ENCODE data around the gene SOX1. TPM values are rescaled to one million over a fixed set of nuclear protein-coding genes. Genes with fewer than 3 reads are reported as not detected.

The SOX1 gene
- total and polyA plus RNA-seq, 2 experiments from 2014 or later = not detected

GRCh38 chr13:112097770-112098169, 30.8 kb downstream of the SOX1 start:
- Histone ChIP-seq H4K20me1 (ENCODE audit: insufficient read depth) (no peaks in the 10 kb centered on the region), H3F3A (ENCODE audit: insufficient read depth) (no peaks in the 10 kb centered on the region), H3K9me2 (ENCODE audit: insufficient read depth) (no peaks in the 10 kb centered on the region), H3K4me1 (ENCODE audit: insufficient read depth) (no peaks in the 10 kb centered on the region), H3K79me2 (ENCODE audit: insufficient read depth) (no peaks in the 10 kb centered on the region), H3K27me3 (replicated peaks; ENCODE audit: insufficient read depth) (no peaks in the 10 kb centered on the region), H3K9me3 (ENCODE audit: low read depth) (no peaks in the 10 kb centered on the region), H3K36me3 (ENCODE audit: low read depth) (no peaks in the 10 kb centered on the region), H3K27ac (no peak overlapping the region), H3K4me3 (no peak overlapping the region), H3K4me2 (ENCODE audit: unreplicated experiment) (no peak overlapping the region), H3K9ac (no peak overlapping the region), H2AFZ (no peak overlapping the region)
- WGBS, 2 experiments (ENCODE audit: low coverage in 1 of 2, low lambda C conversion rate in 2 of 2, missing lambda C conversion rate in 2 of 2) = 23 to 27% methylated on average over 10 of the region's 10 CpGs
- TF ChIP-seq EZH2phosphoT487 (IDR thresholded peaks at IDR 0.05; ENCODE audit: insufficient read depth, low read depth) (no peak), EZH2 (IDR thresholded peaks at IDR 0.05; ENCODE audit: insufficient read depth, poor library complexity, severe bottlenecking) (no peak)
- DNase-seq = no peak
- in situ Hi-C loops (cut with MboI) = no loop called here

- 22 to 24% methylated on average over 9 of the region's 9 CpGs for WGBS, 2 experiments (ENCODE audit: low coverage in 1 of 2, low lambda C conversion rate in 2 of 2, missing lambda C conversion rate in 2 of 2)
- Histone ChIP-seq H3K9ac (no peak overlapping the region), H3K27ac (no peak overlapping the region), H3K4me3 (no peak overlapping the region), H3K4me2 (ENCODE audit: unreplicated experiment) (no peak overlapping the region), H3K9me3 (ENCODE audit: low read depth) (no peaks in the 10 kb centered on the region), H3F3A (ENCODE audit: insufficient read depth) (no peaks in the 10 kb centered on the region), H3K9me2 (ENCODE audit: insufficient read depth) (no peaks in the 10 kb centered on the region), H3K36me3 (ENCODE audit: low read depth) (no peaks in the 10 kb centered on the region), H4K20me1 (ENCODE audit: insufficient read depth) (no peaks in the 10 kb centered on the region), H2AFZ (no peak overlapping the region), H3K4me1 (ENCODE audit: insufficient read depth) (no peaks in the 10 kb centered on the region), H3K27me3 (replicated peaks; ENCODE audit: insufficient read depth) (no peaks in the 10 kb centered on the region), H3K79me2 (ENCODE audit: insufficient read depth) (no peaks in the 10 kb centered on the region)
- no peak for DNase-seq
- no peak for TF ChIP-seq EZH2 (IDR thresholded peaks at IDR 0.05; ENCODE audit: insufficient read depth, poor library complexity, severe bottlenecking)
- in situ Hi-C loops (cut with MboI) = no loop called here
Observed at GRCh38 chr13:112098699-112099098, 31.8 kb downstream of the SOX1 start.

DNA sequence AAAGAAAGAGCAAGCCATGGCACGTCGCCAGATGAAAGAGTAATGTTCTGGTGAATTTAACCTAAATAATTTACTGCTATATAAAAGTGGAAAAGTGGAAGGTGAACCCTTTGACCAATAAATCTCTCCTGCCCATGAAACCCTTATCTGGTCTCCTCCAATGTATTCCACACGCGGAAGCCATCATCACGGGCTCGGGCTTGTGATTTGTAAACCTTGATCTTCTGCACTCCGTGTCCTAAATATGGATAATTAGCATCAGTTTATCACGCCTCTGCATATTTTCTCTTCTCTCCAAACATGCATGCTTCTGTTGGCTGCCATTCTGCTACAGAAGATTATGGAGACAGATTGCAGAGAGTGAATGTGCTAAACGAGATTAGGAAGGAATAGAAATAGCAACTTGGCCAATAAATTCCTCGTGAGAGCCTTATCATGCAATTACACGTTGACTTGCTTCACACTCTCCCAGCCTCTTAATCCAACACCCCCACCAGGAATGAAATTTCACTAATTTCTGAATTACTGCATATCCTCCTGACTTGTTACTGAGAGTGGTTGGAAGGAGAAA, 34.5 kb downstream of the SOX1 start:
- TF ChIP-seq EZH2 (IDR thresholded peaks at IDR 0.05; ENCODE audit: insufficient read depth, poor library complexity, severe bottlenecking) (no peak), EZH2phosphoT487 (IDR thresholded peaks at IDR 0.05; ENCODE audit: insufficient read depth, low read depth) (no peak)
- H4K20me1 ChIP-seq (ENCODE audit: insufficient read depth) = no peaks in the 10 kb centered on the region
- no peaks in the 10 kb centered on the region for H3F3A ChIP-seq (ENCODE audit: insufficient read depth)
- no peaks in the 10 kb centered on the region for H3K9me2 ChIP-seq (ENCODE audit: insufficient read depth)
- DNase-seq = no peak
- no peak overlapping the region for H3K9ac ChIP-seq
- 0 out of 2 replicates have a peak, but pooled peaks cover 7% of the 10 kb centered on the region for H3K27me3 ChIP-seq (replicated peaks; ENCODE audit: insufficient read depth)
- H3K4me2 ChIP-seq (ENCODE audit: unreplicated experiment) = no peak overlapping the region
- H3K79me2 ChIP-seq (ENCODE audit: insufficient read depth) = no peaks in the 10 kb centered on the region
- no peaks in the 10 kb centered on the region for H3K36me3 ChIP-seq (ENCODE audit: low read depth)
- H3K4me1 ChIP-seq (ENCODE audit: insufficient read depth) = no peaks in the 10 kb centered on the region
- WGBS, 2 experiments (ENCODE audit: low coverage in 1 of 2, low lambda C conversion rate in 2 of 2, missing lambda C conversion rate in 2 of 2) = 22 to 26% methylated on average over 11 of the region's 11 CpGs
- H2AFZ ChIP-seq = no peak overlapping the region
- H3K4me3 ChIP-seq = no peak overlapping the region
- no peak overlapping the region for H3K27ac ChIP-seq
- in situ Hi-C loops (cut with MboI) = no loop called here
- H3K9me3 ChIP-seq (ENCODE audit: low read depth) = no peaks in the 10 kb centered on the region

DNA sequence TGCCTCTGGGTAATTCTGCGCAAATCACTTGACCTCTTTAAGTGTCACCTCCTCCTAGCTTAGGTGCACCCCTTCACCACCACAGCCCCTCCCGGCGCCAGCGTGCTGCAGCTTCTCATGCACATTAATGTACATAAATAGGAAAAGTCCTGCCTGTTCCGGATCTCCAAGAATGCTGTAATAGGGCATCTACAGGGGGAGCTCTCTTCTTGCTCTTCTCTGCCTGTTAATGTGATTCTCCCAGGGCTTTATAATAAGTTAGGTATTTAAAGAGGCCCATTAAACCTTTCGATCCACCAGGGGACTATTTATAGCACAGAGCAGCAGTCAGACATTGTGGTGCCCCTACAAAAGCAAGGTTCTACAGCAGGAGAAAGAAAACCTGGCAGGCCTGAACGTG, 35.3 kb downstream of the SOX1 start:
- Histone ChIP-seq H3F3A (ENCODE audit: insufficient read depth) (no peaks in the 10 kb centered on the region), H3K9ac (no peak overlapping the region), H2AFZ (no peak overlapping the region), H3K4me1 (ENCODE audit: insufficient read depth) (no peaks in the 10 kb centered on the region), H3K27ac (no peak overlapping the region), H3K79me2 (ENCODE audit: insufficient read depth) (no peaks in the 10 kb centered on the region), H4K20me1 (ENCODE audit: insufficient read depth) (no peaks in the 10 kb centered on the region), H3K4me2 (ENCODE audit: unreplicated experiment) (no peak overlapping the region), H3K9me2 (ENCODE audit: insufficient read depth) (no peaks in the 10 kb centered on the region), H3K4me3 (no peak overlapping the region), H3K9me3 (ENCODE audit: low read depth) (no peaks in the 10 kb centered on the region), H3K27me3 (replicated peaks; ENCODE audit: insufficient read depth) (0 out of 2 replicates have a peak, but pooled peaks cover 11% of the 10 kb centered on the region), H3K36me3 (ENCODE audit: low read depth) (no peaks in the 10 kb centered on the region)
- no peak for TF ChIP-seq EZH2 (IDR thresholded peaks at IDR 0.05; ENCODE audit: insufficient read depth, poor library complexity, severe bottlenecking)
- TF ChIP-seq EZH2phosphoT487 (IDR thresholded peaks at IDR 0.05; ENCODE audit: insufficient read depth, low read depth) = no peak
- WGBS, 2 experiments (ENCODE audit: low coverage in 1 of 2, low lambda C conversion rate in 2 of 2, missing lambda C conversion rate in 2 of 2) = 6 to 7% methylated on average over 7 of the region's 7 CpGs
- peak; percentile 3 for DNase-seq
- in situ Hi-C loops (cut with MboI) = no loop called here
